ENCODE results near the gene OR2J2.

GRCh38 chr6:29153083-29153482 is 17.6 kb upstream of the OR2J2 start:
- TF ChIP-seq, protein P1, sequence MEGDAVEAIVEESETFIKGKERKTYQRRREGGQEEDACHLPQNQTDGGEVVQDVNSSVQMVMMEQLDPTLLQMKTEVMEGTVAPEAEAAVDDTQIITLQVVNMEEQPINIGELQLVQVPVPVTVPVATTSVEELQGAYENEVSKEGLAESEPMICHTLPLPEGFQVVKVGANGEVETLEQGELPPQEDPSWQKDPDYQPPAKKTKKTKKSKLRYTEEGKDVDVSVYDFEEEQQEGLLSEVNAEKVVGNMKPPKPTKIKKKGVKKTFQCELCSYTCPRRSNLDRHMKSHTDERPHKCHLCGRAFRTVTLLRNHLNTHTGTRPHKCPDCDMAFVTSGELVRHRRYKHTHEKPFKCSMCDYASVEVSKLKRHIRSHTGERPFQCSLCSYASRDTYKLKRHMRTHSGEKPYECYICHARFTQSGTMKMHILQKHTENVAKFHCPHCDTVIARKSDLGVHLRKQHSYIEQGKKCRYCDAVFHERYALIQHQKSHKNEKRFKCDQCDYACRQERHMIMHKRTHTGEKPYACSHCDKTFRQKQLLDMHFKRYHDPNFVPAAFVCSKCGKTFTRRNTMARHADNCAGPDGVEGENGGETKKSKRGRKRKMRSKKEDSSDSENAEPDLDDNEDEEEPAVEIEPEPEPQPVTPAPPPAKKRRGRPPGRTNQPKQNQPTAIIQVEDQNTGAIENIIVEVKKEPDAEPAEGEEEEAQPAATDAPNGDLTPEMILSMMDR (IDR thresholded peaks at IDR 0.05), result no peak
- no peak for TF ChIP-seq POLR2A (IDR thresholded peaks at IDR 0.05)
- no peak for TF ChIP-seq POLR2AphosphoS5 (IDR thresholded peaks at IDR 0.05; ENCODE audit: insufficient read depth in 1 of 2, low read depth in 1 of 2)
